H1 (cell line): ENCODE results near the gene STXBP6.

Source experiments
- CTCF ChIP-seq, 3 experiments: IDR thresholded peaks; 1 replicate in 2 of 3; 2 replicates in 1 of 3; pipeline versions ENCODE4 v1.5.1 to v1.6.1; 2011; ENCODE audit warnings: low read length in 3 of 3, mild to moderate bottlenecking in 3 of 3, inconsistent platforms in 2 of 3, low read depth in 1 of 3, moderate library complexity in 1 of 3; ENCODE audit not compliant: insufficient read depth in 1 of 3; ENCODE audit errors: control extremely low read depth in 1 of 3
- EGR1 ChIP-seq: IDR thresholded peaks from 2 replicates; pipeline ENCODE4 v1.6.1; 2011; ENCODE audit warnings: low read depth, low read length, borderline replicate concordance
- MAFK ChIP-seq: IDR thresholded peaks from 2 replicates; pipeline ENCODE4 v1.6.1; 2012; ENCODE audit warnings: low read depth, mild to moderate bottlenecking, improper control_type of control experiment, low read length
- POLR2AphosphoS5 ChIP-seq: IDR thresholded peaks from 2 replicates; pipeline ENCODE4 v1.6.1; 2011; ENCODE audit warnings: low read depth, low read length
- TAF1 ChIP-seq: IDR thresholded peaks from 2 replicates; pipeline ENCODE4 v1.6.1; 2011; ENCODE audit warnings: mild to moderate bottlenecking, low read depth, low read length

GRCh38 chr14:24834956-24835355 is 215.0 kb downstream of the STXBP6 start:
- TF ChIP-seq POLR2AphosphoS5, result no peak
- no peak for TF ChIP-seq CTCF (IDR thresholded peaks at IDR 0.05; ENCODE audit: control extremely low read depth in 1 of 3, insufficient read depth in 1 of 3, low read depth in 1 of 3, low read length in 3 of 3)
- no peak for TF ChIP-seq MAFK
- TF ChIP-seq EGR1, result no peak
- TF ChIP-seq TAF1, result no peak
